Kidney glomerular epithelial cell (primary cell): ENCODE measurements around the gene TSTD2.
"Not testable (repeated sequence)": the region's sequence is repeated elsewhere in the genome, so short reads cannot be mapped to it uniquely, and the experiment has no call there.

Experiments used
- DNase-seq: peaks from one replicate; lab custom pipeline; 2025; lab: John Stamatoyannopoulos, UW

TSTD2 gene

GRCh38 chr9:97586909-97587308 is 46.3 kb downstream of the TSTD2 start:
- not testable (repeated sequence) for DNase-seq

- not testable (repeated sequence) for DNase-seq
These were observed 48.4 kb downstream of the TSTD2 start for GRCh38 chr9:97584778-97585177.

- DNase-seq, result not testable (repeated sequence)
These were observed 51.6 kb downstream of the TSTD2 start for GRCh38 chr9:97581590-97581989.

GRCh38 chr9:97579914-97580313 is 53.3 kb downstream of the TSTD2 start:
- no peak for DNase-seq

- DNase-seq, result no peak
These were observed 54.3 kb downstream of the TSTD2 start for GRCh38 chr9:97578846-97579245.

GRCh38 chr9:97577051-97577450 is 56.1 kb downstream of the TSTD2 start:
- no peak for DNase-seq

- no peak for DNase-seq
These were observed 57.4 kb downstream of the TSTD2 start for GRCh38 chr9:97575673-97576200.

- DNase-seq, result not testable (repeated sequence)
These were observed 58.1 kb downstream of the TSTD2 start for GRCh38 chr9:97574921-97575672.

GRCh38 chr9:97574101-97574571 is 59.0 kb downstream of the TSTD2 start:
- DNase-seq, result not testable (repeated sequence)

GRCh38 chr9:97573482-97574073 is 59.6 kb downstream of the TSTD2 start:
- DNase-seq, result no peak

- DNase-seq, result no peak
These were observed 60.2 kb downstream of the TSTD2 start for GRCh38 chr9:97572892-97573365.

- no peak for DNase-seq
These were observed 60.8 kb downstream of the TSTD2 start for GRCh38 chr9:97572196-97572891.

- DNase-seq, result no peak
These were observed 61.5 kb downstream of the TSTD2 start for GRCh38 chr9:97571664-97572063.

GRCh38 chr9:97570899-97571298 is 62.3 kb downstream of the TSTD2 start:
- no peak for DNase-seq

- DNase-seq, result no peak
These were observed 64.5 kb downstream of the TSTD2 start for GRCh38 chr9:97568461-97569275.

GRCh38 chr9:97567894-97568202 is 65.3 kb downstream of the TSTD2 start:
- no peak for DNase-seq

GRCh38 chr9:97567182-97567893 is 65.8 kb downstream of the TSTD2 start:
- no peak for DNase-seq

GRCh38 chr9:97565262-97565661 is 67.9 kb downstream of the TSTD2 start:
- no peak for DNase-seq

GRCh38 chr9:97564291-97565175 is 68.6 kb downstream of the TSTD2 start:
- no peak for DNase-seq

- DNase-seq, result no peak
These were observed 69.6 kb downstream of the TSTD2 start for GRCh38 chr9:97563458-97564135.
